Common myeloid progenitor, CD34-positive (primary cell): ENCODE measurements around the gene TBX10.

Experiments used
- CTCF ChIA-PET: fragments of 350-600 bp; sonication (Branson Sonifier 250); formaldehyde crosslinking; loops from one replicate; lab custom pipeline; 2021; ENCODE audit warnings: antibody characterized with exemption; lab: Charles Lee
- POLR2A ChIA-PET: fragments of 350-600 bp; sonication (Branson Sonifier 250); formaldehyde crosslinking; loops from one replicate; lab custom pipeline; 2021; ENCODE audit warnings: antibody characterized with exemption; lab: Charles Lee
- DNase-seq, 3 donors: peaks; one replicate each; pipeline versions ENCODE4 v3.0.0 to v3.0.0-alpha.2; 2013
- H3K27ac ChIP-seq, 2 experiments: 1 replicate in 1 of 2; 2 replicates in 1 of 2; pipeline ENCODE4 v1.7.0; 2013; ENCODE audit warnings: inconsistent platforms in 2 of 2, low read length in 2 of 2, mild to moderate bottlenecking in 2 of 2, low read depth in 1 of 2, moderate library complexity in 1 of 2; ENCODE audit not compliant: severe bottlenecking in 2 of 2, insufficient read depth in 1 of 2, poor library complexity in 1 of 2
- H3K27me3 ChIP-seq, 5 experiments: replicated peaks in 2 of 5; 1 replicate in 3 of 5; 2 replicates in 2 of 5; pipeline versions ENCODE4 v1.6.1 to v1.7.0; 2013; ENCODE audit warnings: low read length in 4 of 5, mild to moderate bottlenecking in 2 of 5, moderate library complexity in 2 of 5, inconsistent platforms in 1 of 5; ENCODE audit not compliant: insufficient read depth in 5 of 5, control insufficient read depth in 4 of 5
- H3K36me3 ChIP-seq, 4 experiments: 1 replicate in 2 of 4; 2 replicates in 2 of 4; pipeline versions ENCODE4 v1.6.1 to v1.7.0; 2013; ENCODE audit warnings: low read length in 3 of 4, control low read depth in 1 of 4, mild to moderate bottlenecking in 1 of 4; ENCODE audit not compliant: control insufficient read depth in 4 of 4, insufficient read depth in 4 of 4
- H3K4me1 ChIP-seq, 4 experiments: 1 replicate in 3 of 4; 2 replicates in 1 of 4; pipeline versions ENCODE4 v1.6.1 to v1.7.1; 2013; ENCODE audit warnings: low read length in 3 of 4, mild to moderate bottlenecking in 3 of 4, control low read depth in 1 of 4, inconsistent platforms in 1 of 4, moderate library complexity in 1 of 4; ENCODE audit not compliant: control insufficient read depth in 4 of 4, insufficient read depth in 4 of 4; ENCODE audit errors: control extremely low read depth in 1 of 4
- H3K4me3 ChIP-seq, 7 experiments: 1 replicate in 4 of 7; 2 replicates in 3 of 7; pipeline versions ENCODE4 v1.5.1 to v1.7.0; 2013; ENCODE audit warnings: mild to moderate bottlenecking in 7 of 7, low read length in 6 of 7, moderate library complexity in 6 of 7, inconsistent platforms in 2 of 7, low read depth in 2 of 7, control low read depth in 1 of 7; ENCODE audit not compliant: insufficient read depth in 4 of 7, control insufficient read depth in 1 of 7; ENCODE audit errors: extremely low read depth in 1 of 7
- H3K9me3 ChIP-seq, 5 experiments: 1 replicate in 4 of 5; 2 replicates in 1 of 5; pipeline versions ENCODE4 v1.6.1 to v1.7.1; 2013; ENCODE audit warnings: low read length in 4 of 5, mild to moderate bottlenecking in 2 of 5, inconsistent platforms in 1 of 5, low read depth in 1 of 5, moderate library complexity in 1 of 5; ENCODE audit not compliant: control insufficient read depth in 4 of 5, insufficient read depth in 2 of 5; ENCODE audit errors: control extremely low read depth in 1 of 5
- WGBS: methylation state at CpG from one replicate; pipeline ENCODE4 v1.1.5; 2013; ENCODE audit not compliant: insufficient coverage; 5-methylcytosine and 5-hydroxymethylcytosine counted together

TBX10 gene

DNA sequence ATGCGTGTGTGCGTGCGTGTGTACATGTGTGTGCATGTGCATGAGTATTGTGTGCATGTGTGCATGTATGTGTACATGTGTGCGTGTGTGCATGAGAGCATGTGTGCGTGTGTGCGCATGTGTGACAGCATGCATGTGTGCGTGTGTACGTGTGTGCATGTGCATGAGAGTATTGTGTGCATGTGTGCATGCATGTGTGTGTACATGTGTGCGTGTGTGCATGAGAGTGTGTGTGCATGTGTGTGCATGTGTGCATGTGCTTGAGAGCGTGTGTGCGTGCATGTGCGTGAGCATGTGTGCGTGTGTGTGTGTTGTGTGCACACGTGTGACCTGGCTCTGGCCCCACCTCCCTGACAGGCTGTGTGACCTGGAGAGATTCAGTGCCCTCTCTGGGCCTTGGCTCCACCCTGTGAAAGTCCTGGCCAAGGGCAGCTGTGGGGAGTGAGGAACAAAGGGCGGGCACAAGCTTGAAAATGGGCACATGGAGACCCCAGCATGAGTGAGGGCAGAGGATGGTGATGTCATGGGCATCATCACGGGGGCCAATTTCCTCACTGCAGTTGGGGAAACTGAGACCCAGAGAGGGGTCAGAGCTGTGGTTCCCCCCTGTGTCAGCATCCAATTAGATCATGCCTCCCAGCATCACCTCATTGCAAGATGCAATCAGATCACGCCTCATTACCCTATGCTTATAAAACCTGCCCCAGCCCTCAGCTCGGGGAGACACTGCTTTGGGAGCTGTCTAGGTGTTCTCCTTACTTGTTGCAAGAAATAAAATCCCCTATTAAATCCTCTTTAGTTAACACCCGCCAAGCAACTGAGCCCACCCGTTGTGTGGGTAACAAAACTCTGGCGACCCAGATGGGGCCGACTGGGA lies 10.3 kb upstream of the TBX10 start:
- peaks cover 0 to 4% (median 0%) of the 10 kb centered on the region in 5 experiments for H3K9me3 ChIP-seq
- peaks cover 10 to 75% (median 64%) of the 10 kb centered on the region in 4 experiments for H3K4me1 ChIP-seq
- ChIA-PET POLR2A (no interaction called here), CTCF (interaction anchor here (1.2 to 11.8 kb wide), 5 partner anchors 9 to 68 kb away, joined by 3 to 169 read pairs (median 6); partner anchors contain the start of genes NUDT8 and TBX10)
- no peaks in the 10 kb centered on the region for H3K27me3 ChIP-seq
- DNase-seq: no peak
- H3K27ac ChIP-seq: no peak overlapping the region
- H3K4me3 ChIP-seq: peak overlapping the region in 5 of 7 experiments; percentile 3 to 77 (median 40)
- 87% methylated on average over 22 of the region's 22 CpGs for WGBS
- H3K36me3 ChIP-seq: no peaks in the 10 kb centered on the region

DNA sequence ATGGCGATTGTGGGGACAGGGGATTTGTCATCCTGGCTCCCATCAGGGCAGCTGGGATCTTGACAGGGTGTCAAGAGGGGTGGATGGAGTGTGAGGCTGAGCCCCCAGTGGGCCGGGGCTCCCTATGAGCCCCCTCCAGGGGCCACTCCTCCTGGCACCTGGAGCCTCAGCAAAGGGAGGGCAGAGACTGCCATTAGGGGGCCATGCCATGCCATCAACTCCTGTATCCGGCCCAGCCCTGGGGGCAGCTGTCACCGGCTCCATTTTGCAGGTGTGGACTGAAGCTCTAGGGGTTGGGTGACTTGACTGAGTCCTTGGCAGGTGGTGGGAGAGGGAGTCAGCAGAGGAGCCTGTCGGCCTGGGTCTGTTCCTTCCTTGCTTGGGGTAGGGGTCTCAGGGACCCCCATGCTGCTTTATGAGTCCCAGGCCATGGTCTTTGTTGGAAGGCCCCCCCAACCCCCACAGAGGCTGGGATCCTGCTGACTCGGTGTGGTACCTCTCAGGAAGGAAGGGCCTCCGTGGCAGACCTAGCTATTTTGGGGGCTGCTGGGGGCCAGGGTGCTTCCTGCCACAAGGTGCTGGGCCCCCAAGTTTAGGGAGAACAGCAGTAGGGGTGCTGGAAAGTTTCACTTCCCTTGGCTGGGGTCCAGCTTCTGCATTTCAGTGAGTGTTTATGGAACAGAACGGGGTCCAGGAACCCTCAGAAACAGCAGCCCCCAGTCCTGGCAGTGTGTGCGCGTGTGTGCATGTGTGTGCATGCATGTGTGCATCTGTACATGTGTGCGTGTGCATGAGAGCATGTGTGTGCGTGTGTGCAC lies 9.4 kb upstream of the TBX10 start:
- WGBS: 6% methylated on average over 10 of the region's 12 CpGs
- Histone ChIP-seq H3K27ac (no peak overlapping the region), H3K4me1 (peaks cover 10 to 79% (median 65%) of the 10 kb centered on the region in 4 experiments), H3K9me3 (peaks cover 0 to 3% (median 0%) of the 10 kb centered on the region in 5 experiments), H3K27me3 (no peaks in the 10 kb centered on the region), H3K36me3 (no peaks in the 10 kb centered on the region), H3K4me3 (peak overlapping the region in 4 of 7 experiments; percentile 3 to 77 (median 53))
- peak; percentile 71 to 94 (median 90) for DNase-seq
- POLR2A ChIA-PET: interaction anchor here (0.6 kb wide), 1 partner anchor 7 kb away, joined by 10 read pairs; no protein-coding TSS in a partner anchor
- CTCF ChIA-PET: interaction anchor here (0.8 to 11.8 kb wide), 9 partner anchors 9 to 77 kb away, joined by 3 to 169 read pairs (median 5); partner anchors contain the start of genes NUDT8 and TBX10

DNA sequence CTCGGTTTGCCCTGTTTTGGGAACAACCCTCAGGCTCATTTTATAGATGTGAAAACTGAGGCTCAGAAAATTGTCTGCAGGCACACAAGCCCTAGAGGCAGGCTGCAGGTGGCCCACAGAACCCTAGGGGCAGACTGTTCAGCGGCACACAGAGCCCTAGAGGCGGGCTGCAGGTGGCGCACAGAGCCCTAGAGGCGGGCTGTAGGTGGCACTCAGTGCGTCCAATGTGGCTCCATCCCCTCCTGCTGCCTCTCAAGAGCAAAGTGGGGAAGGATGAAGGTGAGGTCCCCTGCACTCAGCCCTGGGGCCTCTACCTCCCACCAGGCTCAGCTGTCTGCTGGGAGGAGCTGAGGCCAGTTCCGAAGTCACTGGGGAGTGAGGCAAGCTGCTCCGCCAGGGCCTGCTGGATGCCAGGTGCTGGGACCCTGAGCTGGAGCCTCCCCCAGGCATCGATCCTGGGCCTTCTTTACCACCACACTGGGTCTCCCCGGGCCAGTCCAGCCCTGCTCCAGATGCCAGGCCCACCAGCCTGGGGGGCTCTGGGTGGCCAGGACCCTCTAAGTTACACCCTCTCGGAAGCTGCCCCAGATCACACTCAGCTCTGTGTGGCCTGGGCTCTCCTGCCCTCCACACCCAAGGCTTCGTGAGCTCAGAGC lies 8.7 kb upstream of the TBX10 start:
- Histone ChIP-seq H3K36me3 (no peaks in the 10 kb centered on the region), H3K4me3 (no peak overlapping the region), H3K4me1 (peaks cover 10 to 76% (median 65%) of the 10 kb centered on the region in 4 experiments), H3K27ac (no peak overlapping the region), H3K27me3 (no peaks in the 10 kb centered on the region), H3K9me3 (peaks cover 0 to 4% (median 0%) of the 10 kb centered on the region in 5 experiments)
- ChIA-PET POLR2A (interaction anchor here (0.6 kb wide), 1 partner anchor 8 kb away, joined by 10 read pairs; no protein-coding TSS in a partner anchor), CTCF (interaction anchor here (1.0 to 11.8 kb wide), 8 partner anchors 10 to 70 kb away, joined by 3 to 169 read pairs (median 5); partner anchors contain the start of genes NUDT8 and TBX10)
- peak; percentile 82 to 92 (median 88) for DNase-seq
- WGBS: 20% methylated on average over 12 of the region's 12 CpGs

DNA sequence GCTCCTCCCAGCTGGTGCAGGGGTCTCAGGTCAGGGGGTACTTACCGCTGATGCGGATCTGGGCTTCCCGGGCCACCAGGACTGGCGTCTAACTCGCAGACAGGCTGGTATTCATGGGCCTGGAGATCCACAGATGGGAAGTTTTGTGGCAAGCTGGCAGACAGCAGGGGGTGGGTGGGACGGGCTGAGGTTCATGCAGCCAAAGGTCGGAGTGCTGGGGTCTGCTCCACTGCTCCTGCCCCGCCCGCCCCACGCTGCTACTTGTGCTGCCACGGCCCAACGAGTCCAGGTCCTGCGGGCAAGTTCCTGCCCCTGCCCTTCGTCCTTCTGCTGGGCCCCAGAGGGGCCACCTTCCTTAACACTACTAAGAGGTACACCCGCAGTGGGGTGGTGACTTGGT lies 7.9 kb upstream of the TBX10 start:
- H3K4me3 ChIP-seq: peak overlapping the region in 1 of 7 experiments; percentile 45
- peak in 2 of 3 donors; percentile 28 to 46 for DNase-seq
- POLR2A ChIA-PET: no interaction called here
- no peaks in the 10 kb centered on the region for H3K36me3 ChIP-seq
- H3K27ac ChIP-seq: no peak overlapping the region
- WGBS: 9% methylated on average over 15 of the region's 15 CpGs
- H3K4me1 ChIP-seq: peaks cover 9 to 74% (median 63%) of the 10 kb centered on the region in 4 experiments
- H3K27me3 ChIP-seq: no peaks in the 10 kb centered on the region
- H3K9me3 ChIP-seq: peaks cover 0 to 4% (median 0%) of the 10 kb centered on the region in 5 experiments
- CTCF ChIA-PET: interaction anchor here (1.1 to 11.8 kb wide), 7 partner anchors 10 to 64 kb away, joined by 3 to 169 read pairs (median 6); partner anchors contain the start of genes GSTP1, NUDT8 and TBX10

DNA sequence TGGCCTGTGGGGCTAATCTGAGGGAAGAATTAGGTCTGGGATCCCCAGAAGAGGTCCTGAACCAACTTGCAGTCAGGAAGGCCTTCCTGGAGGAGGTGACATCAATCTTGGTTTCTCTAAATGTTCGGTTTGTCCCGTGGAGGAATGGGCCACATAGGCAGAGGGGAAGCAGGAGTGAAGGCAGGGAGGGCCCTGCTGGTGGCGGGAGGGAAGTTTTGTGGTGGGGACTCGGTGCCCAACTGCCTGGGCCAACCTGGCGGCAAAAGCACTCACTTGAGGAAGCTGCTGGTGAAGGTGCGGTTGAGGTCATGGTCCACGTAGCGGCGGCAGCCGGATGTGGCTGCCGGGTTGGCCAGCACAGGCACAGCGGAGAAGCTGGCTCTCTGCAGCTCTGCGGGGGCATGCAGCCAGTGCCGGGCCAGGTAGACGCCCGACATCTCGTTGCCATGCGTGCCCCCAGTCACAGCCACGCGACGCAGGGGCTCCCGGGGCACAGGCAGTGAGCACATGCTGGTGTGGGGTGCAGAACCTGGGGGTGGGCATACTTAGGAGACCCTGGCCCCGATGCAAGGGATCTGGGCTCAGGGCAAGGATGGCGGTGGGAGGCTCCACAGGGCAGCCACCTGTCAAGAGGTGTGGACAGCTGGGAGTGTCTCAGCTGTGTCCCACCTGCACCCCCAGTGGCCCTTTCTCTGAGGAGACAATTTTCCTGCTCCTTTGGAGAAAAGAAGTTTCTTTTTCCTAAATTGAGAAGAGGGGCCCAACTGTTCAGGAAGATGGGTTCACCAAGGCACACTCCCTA lies 7.2 kb upstream of the TBX10 start:
- POLR2A ChIA-PET: interaction anchor here (0.9 kb wide), 1 partner anchor 17 kb away, joined by 3 read pairs; the partner anchor contains the start of gene NUDT8
- WGBS: 8% methylated on average over 21 of the region's 24 CpGs
- DNase-seq: peak; percentile 81 to 97 (median 96)
- Histone ChIP-seq H3K4me1 (peaks cover 4 to 69% (median 58%) of the 10 kb centered on the region in 4 experiments), H3K9me3 (peaks cover 0 to 4% (median 0%) of the 10 kb centered on the region in 5 experiments), H3K4me3 (peak overlapping the region in 3 of 7 experiments; percentile 23 to 45 (median 32)), H3K27ac (no peak overlapping the region), H3K27me3 (no peaks in the 10 kb centered on the region), H3K36me3 (no peaks in the 10 kb centered on the region)
- CTCF ChIA-PET: interaction anchor here (1.0 to 11.8 kb wide), 8 partner anchors 11 to 63 kb away, joined by 3 to 169 read pairs (median 6); partner anchors contain the start of genes GSTP1, NUDT8 and TBX10
